Measurements from ENCODE around the gene ZNF487. TPM values are rescaled to one million over a fixed set of nuclear protein-coding genes. Genes with fewer than 3 reads are reported as not detected.

ZNF487 gene
- total and polyA plus RNA-seq, 2 of the 13 experiments (the other 11 are each of a cell fraction or from before 2014, with no cell fraction given): 7.4 to 8.8 TPM

DNA sequence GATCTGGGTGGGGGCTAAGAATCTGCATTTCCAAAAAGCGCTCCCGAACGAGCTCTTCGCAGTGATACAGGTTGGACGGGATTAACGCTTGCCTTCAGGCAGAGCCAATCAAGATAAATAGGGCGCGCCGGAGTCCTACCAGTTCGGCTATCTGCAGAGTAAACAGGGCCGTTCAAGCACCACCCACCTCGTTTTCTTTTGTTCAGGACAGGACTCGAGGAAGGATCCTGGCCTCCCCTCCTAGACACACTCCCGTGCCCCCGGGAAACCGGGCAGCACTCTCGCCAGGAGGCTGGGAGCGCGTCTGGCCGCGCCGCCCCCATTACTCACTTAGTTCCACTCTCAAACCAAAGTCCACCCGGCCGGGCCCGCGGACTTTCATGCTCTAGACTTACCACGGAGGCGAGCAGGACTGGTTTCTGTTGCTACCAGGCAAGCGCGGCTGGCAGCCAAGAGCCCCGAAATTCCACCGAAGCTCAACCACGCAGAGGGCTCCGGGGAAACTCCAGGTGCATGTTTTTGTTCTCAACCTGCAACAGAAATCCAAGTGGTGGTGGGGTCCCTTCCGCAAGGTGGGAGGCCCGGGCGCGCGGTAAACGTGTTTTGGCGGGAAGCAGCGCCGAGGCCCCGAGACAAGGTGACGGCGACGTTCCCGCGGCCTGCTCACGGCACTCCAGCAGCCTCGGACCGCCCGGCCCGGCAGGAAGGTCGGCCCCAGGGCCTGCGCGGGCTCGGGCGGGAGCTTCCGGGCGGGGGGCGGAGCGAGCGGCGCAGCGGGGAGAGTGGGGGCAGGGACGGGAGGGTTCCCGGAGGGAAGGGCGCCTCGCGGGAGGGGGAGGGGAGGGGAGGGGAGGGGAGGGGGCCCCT lies 40.6 kb upstream of the ZNF487 start (continued):
- no peak; the same call in 1 of the 2 replicates for TF ChIP-seq ELF1 (CRISPR knock-in tag; IDR thresholded peaks at IDR 0.05)
- no peak for TF ChIP-seq TRIM24 (CRISPR knock-in tag; IDR thresholded peaks at IDR 0.05)
- no peak for TF ChIP-seq FOXA1 (IDR thresholded peaks at IDR 0.05)
- peak; percentile 70; the same call in 1 of the 2 replicates for TF ChIP-seq FOXA1 (CRISPR knock-in tag; IDR thresholded peaks at IDR 0.05)
- TF ChIP-seq, protein P1, sequence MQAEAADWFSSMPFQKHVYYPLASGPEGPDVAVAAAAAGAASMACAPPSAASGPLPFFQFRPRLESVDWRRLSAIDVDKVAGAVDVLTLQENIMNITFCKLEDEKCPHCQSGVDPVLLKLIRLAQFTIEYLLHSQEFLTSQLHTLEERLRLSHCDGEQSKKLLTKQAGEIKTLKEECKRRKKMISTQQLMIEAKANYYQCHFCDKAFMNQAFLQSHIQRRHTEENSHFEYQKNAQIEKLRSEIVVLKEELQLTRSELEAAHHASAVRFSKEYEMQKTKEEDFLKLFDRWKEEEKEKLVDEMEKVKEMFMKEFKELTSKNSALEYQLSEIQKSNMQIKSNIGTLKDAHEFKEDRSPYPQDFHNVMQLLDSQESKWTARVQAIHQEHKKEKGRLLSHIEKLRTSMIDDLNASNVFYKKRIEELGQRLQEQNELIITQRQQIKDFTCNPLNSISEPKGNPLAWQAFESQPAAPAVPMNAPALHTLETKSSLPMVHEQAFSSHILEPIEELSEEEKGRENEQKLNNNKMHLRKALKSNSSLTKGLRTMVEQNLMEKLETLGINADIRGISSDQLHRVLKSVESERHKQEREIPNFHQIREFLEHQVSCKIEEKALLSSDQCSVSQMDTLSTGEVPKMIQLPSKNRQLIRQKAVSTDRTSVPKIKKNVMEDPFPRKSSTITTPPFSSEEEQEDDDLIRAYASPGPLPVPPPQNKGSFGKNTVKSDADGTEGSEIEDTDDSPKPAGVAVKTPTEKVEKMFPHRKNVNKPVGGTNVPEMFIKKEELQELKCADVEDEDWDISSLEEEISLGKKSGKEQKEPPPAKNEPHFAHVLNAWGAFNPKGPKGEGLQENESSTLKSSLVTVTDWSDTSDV (CRISPR knock-in tag; IDR thresholded peaks at IDR 0.05): no peak
- TF ChIP-seq RERE (CRISPR knock-in tag; IDR thresholded peaks at IDR 0.05; ENCODE audit: low read depth): no peak
- no peak for TF ChIP-seq FOXC1 (CRISPR knock-in tag; IDR thresholded peaks at IDR 0.05; ENCODE audit: borderline replicate concordance)
- no peak for TF ChIP-seq YEATS2 (CRISPR knock-in tag; IDR thresholded peaks at IDR 0.05; ENCODE audit: borderline replicate concordance)
- TF ChIP-seq ZNF788 (CRISPR knock-in tag; IDR thresholded peaks at IDR 0.05; ENCODE audit: borderline replicate concordance): no peak
- no peak; the same call in none of the 2 replicates for TF ChIP-seq ZNF256 (CRISPR knock-in tag; conservative IDR thresholded peaks at IDR 0.05)
- no peak for TF ChIP-seq ZNF550 (CRISPR knock-in tag; IDR thresholded peaks at IDR 0.05; ENCODE audit: borderline replicate concordance)
- TF ChIP-seq HOXA9 (CRISPR knock-in tag; IDR thresholded peaks at IDR 0.05; ENCODE audit: borderline replicate concordance): peak; percentile 66; the same call in 1 of the 2 replicates
- TF ChIP-seq, protein P2, sequence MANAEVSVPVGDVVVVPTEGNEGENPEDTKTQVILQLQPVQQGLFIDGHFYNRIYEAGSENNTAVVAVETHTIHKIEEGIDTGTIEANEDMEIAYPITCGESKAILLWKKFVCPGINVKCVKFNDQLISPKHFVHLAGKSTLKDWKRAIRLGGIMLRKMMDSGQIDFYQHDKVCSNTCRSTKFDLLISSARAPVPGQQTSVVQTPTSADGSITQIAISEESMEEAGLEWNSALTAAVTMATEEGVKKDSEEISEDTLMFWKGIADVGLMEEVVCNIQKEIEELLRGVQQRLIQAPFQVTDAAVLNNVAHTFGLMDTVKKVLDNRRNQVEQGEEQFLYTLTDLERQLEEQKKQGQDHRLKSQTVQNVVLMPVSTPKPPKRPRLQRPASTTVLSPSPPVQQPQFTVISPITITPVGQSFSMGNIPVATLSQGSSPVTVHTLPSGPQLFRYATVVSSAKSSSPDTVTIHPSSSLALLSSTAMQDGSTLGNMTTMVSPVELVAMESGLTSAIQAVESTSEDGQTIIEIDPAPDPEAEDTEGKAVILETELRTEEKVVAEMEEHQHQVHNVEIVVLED (CRISPR knock-in tag; IDR thresholded peaks at IDR 0.05; ENCODE audit: borderline replicate concordance): no peak; the same call in 1 of the 2 replicates
- no peak; the same call in 1 of the 2 replicates for TF ChIP-seq ZNF558 (CRISPR knock-in tag; IDR thresholded peaks at IDR 0.05; ENCODE audit: borderline replicate concordance)
- peak; percentile 80; the same call in 1 of the 2 replicates for TF ChIP-seq HOXD1 (CRISPR knock-in tag; IDR thresholded peaks at IDR 0.05)
- peak; percentile 57; the same call in 1 of the 2 replicates for TF ChIP-seq SMAD3 (CRISPR knock-in tag; IDR thresholded peaks at IDR 0.05)
- no peak for TF ChIP-seq FLYWCH1 (CRISPR knock-in tag; IDR thresholded peaks at IDR 0.05)
- TF ChIP-seq MZF1 (CRISPR knock-in tag; IDR thresholded peaks at IDR 0.05; ENCODE audit: borderline replicate concordance): no peak
- peak; percentile 34; the same call in 1 of the 2 replicates for TF ChIP-seq HNF4G (IDR thresholded peaks at IDR 0.05; ENCODE audit: borderline replicate concordance, low read depth, low read length)
- no peak; the same call in 1 of the 2 replicates for TF ChIP-seq HNF4G (CRISPR knock-in tag; IDR thresholded peaks at IDR 0.05; ENCODE audit: borderline replicate concordance, low read depth)

All from HepG2 (cell line).